HK-2 (cell line): ENCODE data around the gene UNC13B.
A peak's percentile ranks its signal among the peaks of the same experiment; 100 is the strongest.
"Not testable (repeated sequence)": the region's sequence is repeated elsewhere in the genome, so short reads cannot be mapped to it uniquely, and the experiment has no call there.

Experiments
- DNase-seq: peaks from one replicate; pipeline ENCODE4 v3.0.0-alpha.2; 2018; ENCODE audit not compliant: unreplicated experiment

Gene UNC13B

DNA sequence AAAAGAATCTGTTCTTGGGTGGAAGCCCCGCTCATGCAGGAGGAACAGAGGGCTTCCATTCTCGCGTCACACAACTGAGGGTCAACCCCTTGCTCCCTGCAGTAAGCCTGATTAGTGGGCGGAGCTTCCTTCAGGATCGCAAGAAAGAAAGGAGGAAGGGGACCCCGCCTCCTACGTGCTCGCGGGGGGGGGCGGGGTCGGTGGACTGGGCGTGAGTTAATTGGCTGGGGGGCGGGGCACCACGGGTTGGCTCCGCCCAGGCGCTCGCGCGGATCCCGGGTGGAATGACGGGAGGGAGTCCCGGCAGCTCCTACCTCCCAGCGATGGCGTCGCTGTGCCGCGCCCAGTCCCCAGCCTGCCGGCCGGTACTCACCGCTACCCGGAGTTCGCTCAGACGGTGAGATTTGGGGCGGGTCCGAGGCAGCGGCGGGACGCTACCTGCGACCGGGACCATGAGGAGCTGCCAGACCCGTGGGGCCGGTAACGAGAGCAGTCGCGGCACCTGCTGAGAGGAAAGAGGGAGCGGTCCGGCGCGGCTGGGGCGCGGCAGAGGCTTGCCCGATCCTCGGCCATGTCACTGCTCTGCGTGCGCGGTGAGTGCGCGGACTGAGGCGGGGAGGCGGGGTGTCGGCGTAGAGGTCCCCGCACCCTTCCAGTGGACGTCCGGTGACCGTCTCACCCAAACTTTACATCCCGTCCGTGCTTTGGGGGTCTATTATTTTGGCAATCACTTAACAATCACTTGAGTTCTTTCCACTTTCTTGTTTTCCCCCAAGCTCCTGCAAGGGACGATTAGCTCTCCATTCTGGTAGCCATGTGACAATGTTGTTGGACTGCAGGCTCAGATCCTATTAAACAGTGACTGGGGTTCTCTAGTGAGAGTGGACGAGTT lies at the start of gene UNC13B:
Gene UNC13B, plus strand, starts transcription at position 297 of the 892 bp plus-strand sequence. Its CDS starts 275 bp downstream, at position 572.
- DNase-seq, result peak; percentile 88

DNA sequence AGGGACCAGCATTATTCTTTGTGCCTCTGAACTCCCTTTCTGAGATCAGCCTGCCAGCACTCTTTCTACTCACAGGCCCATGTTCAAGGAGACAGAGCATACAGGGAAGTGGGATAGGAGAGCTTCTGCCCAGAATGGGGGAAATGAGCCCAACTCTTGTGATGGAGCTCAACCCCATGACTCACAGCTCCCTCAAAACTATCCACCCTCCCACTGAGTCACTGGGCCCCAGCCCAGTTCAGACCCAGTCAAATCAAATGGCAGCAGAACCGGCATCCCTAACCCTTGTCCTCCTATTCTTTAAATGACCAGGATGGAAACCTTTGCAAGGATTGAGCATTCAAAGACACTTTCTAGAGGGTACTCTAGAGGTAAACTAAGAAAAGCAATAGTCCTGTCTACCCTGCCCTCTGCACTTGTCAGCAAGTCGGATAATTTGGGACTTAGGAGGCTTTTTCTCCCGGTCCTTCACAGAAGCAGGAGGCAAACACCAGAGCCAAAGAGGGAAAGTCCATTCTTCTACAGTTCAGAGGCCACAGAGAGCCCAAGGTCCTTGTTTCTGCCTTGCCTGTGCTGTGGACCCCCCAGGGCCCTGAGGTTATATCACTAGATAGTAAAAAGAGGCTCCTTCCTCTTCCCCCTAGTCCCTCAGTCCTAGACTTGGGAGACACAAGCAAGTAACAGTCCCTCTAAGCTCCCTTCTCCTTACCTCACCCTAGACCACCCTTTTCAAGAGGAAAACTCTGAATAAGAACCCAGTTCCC lies 49.4 kb upstream of the UNC13B start:
- peak; percentile 18 for DNase-seq

DNA sequence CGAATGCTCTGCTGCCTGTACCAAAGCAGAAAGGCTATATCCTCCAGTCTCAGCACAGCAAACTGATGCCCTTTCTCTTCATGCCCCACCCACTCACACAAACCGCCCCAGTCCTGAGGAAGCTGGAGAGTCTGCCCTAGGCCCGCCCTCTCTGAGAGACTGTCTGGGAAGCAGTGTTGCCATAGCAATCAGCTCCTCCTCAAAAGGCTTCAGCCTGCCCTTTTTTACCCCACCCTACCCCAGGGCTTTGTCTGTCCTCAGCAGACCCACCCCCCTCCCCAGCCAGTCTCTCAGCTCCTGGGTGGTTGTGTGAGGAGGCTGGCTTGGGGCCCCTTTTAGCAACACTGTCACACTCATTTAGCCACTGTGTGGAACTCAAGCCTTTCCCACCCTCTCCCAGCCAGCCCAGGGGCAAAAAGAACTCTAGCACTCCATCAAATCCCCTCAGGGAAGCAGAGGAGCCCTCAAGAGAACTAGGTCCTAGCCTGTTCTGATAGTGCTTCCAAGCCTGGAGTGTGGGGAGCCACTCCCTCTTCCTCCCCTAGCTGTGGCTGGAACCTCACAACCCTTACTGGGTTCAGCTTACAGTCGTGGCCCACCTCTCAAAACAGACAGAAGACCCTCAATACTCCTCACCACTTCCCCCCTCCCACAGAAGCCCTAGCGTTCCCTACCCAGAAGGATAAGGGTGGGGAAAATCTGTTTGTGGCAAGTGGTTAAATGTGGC lies 47.5 kb upstream of the UNC13B start:
- peak; percentile 75 for DNase-seq

DNA sequence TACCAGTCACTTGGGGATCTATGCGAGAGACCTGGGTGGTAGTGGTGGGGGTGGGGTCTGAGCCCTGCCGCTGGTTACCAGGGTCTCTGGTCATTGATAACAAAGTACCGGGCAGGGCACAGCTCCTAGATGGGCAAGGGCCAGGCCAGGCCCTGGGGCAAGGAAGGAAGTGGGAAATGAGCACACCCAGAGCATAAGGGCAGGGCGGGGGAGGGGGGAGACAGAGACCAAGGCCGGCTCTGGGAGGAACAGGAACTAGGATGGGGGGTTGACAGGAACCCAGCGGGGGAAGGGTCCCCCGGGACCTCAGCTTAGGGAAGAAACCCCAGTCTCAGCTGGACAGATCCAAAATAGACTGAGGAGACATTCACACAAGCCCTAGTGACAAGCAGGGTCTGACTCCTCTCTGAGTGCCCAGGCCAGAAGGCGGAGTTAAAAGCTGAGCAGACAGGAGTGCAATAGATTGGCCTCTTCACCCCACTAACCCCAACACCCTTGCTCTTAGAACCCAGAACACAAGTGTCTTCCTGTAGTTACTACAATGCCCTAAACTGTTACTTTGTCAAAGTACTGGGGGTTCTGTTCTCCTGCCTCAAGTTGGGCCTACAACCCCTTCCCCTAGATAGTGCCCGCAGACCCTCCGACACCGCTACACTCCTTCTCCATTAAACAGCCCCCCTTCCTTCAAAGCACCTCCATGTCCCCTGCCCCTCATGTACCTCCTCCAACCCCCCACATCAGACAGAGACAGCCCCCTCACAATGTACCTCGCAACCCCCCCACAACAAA lies 46.8 kb upstream of the UNC13B start:
- peak; percentile 43 for DNase-seq

DNA sequence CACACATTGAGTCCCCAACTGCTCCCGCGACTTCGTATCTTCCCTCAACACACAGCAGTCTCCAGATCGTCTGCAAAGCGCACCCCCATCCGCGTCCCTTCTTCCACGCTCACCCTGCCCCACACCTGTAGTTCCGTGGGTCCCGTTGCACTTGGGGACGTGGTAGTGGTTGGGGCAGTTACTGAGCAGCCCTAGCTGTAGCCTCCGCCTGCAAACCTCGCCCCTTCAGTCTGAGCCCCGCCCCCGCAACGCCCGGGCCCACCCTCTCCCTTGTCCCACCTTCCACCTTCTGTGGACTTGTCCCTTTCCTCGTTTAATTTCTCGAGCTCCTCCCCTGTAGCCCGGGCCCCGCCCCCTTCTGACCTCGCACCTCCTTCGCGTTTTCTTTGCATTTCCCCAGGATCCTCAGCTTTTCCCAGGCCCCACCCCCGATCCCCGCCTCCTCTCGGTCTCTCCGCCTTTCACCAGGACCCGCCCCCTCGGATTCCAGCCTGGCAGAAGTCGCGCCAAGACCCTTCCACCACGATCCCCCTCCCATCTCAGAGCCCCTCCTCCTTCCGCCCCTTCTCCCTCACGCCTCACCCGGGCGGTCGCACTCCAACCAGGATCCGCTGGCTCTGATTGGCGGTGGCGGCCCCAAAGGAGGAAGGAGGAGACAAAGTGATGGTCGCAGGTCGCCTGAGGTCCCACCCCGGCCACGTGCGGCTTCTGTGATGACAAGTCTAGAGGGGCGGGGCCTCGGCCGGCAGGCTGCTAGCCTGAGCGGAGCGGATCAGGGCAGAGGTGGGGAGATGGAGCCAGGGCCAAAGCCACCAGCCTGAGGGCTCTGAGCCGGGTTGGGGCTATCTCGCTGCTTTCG lies 45.9 kb upstream of the UNC13B start, which contains the start of gene ATOSB:
Gene ATOSB, minus strand, starts transcription at position 183 of the 859 bp plus-strand sequence. CDS start 7,588 bp downstream, outside the sequence.
- DNase-seq, result peak; percentile 95

DNA sequence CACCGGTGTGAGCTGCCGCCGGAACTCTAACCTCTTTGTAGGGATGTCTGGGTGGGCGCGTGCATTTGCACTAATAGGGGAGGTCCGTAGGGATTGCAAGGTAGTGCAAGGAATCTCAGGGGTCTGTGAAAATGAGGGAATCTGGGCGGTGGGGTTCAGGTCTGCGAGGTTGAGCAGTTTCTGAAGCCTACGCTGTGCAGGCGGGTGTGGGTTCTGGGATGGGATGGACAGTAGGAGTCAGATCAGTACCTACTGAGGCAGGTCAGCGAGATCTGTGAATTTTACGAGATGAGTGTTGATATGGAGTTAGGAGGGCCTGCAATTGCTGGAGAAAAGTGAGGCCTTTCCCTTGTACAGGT lies 45.3 kb upstream of the UNC13B start:
- DNase-seq, result peak; percentile 7

DNA sequence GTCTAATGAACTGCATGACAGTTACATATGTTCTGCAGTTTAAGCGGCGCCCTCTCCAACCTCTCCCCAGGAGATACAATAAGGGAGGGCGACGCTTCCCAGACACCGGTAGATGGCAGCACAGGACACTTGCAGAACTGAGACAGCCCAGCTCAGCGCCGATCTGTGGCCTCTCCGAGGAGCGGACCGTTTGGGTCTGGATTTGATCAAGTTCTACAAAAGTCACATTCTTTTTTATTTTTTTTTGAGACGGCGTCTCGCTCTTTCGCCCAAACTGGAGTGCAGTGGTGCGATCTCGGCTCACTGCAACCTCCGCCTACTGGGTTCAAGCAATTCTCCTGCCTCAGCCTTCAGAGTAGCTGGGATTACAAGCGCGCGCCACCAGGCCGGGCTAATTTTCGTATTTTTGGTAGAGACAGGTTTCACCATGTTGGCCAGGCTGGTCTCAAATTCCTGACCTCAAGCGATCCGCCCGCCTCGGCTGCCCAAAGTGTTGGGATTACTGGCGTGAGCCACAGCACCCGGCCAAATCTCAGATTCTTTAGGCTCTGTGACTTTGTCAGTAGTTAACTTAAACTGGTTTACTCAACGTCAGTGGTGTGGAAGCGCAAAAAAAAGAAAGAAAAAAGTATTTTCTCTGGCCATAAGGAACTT lies 44.8 kb upstream of the UNC13B start:
- DNase-seq, result peak; percentile 65

DNA sequence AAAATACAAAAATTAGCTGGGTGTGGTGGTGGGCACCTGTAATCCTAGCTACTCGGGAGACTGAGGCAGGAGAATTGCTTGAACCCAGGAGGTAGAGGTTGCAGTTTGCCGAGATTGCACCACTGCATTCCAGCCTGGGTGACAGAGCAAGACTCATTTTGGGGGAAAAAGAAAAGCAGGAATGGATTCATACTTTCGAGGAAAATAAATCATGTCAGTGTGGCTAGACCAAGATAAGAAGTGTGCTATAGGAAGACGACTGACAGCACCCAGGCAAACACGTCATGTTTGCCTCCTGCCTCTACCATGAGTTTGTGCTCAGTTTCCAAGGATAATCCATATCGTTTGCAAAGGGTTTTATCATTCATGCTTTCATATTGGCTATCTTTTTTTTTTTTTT lies 26.9 kb upstream of the UNC13B start:
- no peak for DNase-seq

DNA sequence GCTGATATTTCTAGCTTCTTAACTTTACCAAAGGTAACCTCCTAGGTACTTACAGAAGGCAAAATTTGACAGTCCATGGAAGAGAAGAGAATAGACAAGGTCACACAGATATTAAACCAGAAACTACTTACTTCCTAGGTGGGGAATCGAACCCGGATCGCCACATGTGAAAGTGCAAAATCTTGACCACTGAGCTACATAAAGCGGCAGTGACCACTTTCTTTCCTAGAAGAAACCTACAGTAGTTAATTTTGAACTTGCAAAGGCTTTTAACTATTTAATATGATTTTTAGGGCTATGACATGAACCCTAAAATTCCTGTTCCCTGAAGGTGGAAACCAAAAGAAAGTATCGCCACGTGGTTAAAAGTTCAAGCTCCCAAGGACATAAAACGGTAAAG lies 25.8 kb upstream of the UNC13B start:
- no peak for DNase-seq

DNA sequence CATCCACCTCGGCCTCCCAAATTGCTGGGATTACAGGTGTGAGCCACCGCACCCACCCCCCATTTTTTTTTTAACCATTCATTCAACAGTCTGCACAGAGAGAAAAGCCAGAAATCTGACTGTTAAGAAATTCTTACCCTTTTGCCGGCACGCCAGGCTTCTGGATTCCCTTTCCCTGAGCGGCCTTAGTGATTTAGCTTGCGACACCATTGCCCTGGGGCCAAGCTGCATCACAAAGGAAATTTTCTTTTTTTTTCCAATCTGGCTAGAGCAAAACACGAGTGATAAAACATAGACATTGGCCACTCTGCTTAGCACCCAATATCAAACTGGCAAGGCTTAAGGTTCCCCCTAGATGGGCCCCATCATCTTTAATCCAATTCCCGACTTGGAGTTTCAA lies 24.9 kb upstream of the UNC13B start:
- no peak for DNase-seq

DNA sequence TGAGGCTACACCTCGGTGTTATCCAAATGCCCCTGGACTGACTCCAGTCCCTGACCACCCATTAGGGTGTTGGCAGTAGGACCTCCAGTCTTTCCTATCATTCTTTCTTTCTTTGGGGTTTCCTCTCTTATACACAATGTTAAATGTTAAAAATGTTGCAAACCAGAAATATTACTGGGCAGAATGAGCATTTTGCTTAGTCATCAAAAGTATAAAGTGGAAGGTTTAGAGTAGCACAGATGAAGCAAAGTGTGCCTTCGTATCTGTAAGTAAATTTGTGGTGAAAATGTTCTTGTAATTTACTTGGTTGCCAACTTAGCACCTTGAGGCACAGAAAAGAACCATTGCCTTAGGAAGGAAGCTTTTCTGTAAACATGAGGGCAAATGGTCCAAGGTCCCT lies 21.7 kb upstream of the UNC13B start:
- DNase-seq, result no peak

DNA sequence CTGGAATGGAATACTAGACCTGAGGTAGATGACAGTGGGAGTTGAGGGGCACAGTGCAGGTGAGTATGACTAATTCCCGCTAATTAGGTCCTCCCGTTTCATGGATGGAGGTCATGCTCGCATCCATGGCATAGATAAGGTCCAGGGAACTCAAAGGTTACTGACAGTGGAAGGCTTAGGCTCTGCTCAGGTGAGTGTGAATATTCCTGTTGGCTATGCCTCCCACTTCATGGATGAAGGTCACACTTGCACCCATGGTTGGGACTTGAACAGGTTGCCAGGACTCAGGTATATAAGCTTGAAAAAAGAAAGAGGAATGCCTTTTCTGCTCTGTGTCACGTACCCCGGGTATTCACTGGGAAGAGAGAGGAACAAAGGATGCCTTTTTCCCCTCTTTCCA lies 19.8 kb upstream of the UNC13B start:
- no peak for DNase-seq

DNA sequence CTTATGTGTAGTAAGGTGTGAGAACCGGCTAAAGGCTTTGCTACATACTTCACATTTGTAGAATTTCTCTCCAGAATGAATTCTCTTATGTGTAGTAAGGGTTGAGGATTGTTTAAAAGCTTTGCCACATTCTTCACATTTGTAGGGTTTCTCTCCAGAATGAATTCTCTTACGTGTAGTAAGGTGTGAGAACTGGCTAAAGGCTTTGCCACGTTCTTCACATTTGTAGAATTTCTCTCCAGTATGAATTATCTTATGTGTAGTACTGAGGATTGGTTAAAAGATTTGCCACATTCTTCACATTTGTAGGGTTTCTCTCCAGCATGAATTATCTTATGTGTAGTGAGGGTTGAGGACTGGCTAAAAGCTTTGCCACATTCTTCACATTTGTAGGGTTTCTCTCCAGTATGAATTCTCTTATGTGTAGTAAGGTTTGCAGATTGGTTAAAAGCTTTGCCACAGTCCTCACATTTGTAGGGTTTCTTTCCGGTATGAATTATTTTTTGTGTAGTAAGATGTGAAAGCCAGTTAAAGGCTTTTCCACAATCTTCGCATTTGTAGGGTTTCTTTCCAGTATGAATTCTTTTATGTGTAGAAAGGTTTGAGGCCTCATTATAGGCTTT lies 13.8 kb upstream of the UNC13B start:
- DNase-seq, result not testable (repeated sequence)

DNA sequence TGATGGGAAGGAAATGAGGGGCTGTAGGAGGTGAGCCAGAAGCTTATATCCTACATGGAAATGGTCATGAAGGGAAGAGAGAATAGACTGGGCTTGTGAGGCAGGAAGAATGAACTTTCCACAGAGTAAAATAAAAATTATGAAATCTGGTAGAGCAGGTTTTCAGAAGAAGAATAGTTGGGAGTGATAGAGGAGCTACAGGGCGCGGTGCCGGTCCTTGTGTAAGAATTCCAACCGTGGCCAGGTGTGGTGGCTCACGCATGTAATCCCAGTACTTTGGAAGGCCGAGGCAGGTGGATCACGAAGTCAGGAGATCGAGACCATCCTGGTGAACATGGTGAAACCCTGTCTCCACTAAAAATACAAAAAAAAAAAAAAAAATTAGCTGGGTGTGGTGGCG lies 8.9 kb upstream of the UNC13B start:
- DNase-seq, result no peak

DNA sequence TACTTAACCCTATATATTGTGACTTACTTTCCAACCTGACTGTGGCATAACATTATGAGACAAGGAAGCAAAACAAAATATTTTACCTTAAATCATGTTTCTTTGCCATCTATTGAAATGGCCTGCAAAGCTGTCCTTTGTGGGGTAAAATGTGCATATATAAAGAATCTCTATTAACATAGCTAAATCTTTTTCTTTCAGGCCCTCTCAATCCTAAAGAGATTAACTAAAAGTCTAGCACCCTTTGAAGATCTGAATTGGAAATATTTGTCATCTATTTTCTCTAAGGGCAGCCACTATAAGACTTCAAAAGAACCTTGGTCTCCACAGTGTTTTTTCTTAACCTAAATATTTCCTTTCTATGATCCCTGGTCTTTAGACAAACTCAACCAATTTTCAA lies 5.0 kb upstream of the UNC13B start:
- no peak for DNase-seq

DNA sequence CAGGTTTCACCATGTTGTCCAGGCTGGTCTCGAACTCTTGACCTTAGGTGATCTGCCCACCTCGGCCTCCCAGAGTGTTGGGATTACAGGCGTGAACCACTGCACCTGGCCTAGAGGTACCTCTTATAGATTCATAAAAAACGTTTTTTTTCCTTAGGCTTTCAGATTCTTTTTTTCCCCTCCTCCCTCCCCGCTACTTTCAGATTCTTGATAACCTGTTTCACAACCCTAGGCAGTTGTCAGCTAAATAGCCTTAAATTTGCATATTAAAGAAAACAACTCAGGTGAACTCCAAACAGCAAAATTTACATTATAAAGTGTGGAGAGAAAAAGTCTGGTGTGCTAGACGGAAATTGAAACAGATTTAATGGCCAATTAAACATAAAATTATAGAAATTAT lies 4.0 kb upstream of the UNC13B start:
- not testable (repeated sequence) for DNase-seq

DNA sequence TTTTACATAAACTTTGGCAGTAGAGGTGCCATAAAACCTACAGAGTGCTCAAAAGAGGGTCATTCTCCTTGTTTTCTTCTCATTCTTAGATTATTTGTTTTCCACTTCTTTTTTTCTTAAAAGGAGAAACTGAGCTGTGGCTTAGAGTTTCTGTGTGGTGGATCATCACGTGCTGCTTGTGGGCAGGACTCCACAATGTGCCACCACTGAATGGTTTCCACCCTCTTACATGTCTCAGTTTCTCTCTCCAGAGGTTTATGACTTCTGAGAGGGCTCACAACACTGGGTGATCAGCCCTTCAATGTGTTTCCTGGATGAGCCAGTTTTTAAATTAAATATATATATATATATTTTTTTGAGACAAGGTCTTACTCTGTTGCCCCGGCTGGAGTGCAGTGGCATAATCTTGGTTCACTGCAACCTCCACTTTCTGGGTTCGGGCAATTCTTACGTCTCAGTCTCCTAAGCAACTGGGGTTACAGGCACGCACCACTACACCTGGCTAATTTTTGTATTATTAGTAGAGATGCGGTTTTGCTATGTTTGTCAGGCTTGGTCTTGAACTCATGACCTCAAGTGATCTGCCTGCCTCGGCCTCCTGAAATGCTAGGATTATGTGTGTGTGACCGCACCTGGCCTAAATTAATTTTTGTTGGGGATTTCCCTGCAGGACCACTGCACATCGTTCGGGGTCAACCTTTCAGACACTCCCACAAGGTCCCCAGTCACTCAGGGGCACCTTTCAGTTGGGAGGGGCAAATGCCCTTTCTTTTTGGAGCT lies 3.1 kb upstream of the UNC13B start:
- DNase-seq, result no peak

DNA sequence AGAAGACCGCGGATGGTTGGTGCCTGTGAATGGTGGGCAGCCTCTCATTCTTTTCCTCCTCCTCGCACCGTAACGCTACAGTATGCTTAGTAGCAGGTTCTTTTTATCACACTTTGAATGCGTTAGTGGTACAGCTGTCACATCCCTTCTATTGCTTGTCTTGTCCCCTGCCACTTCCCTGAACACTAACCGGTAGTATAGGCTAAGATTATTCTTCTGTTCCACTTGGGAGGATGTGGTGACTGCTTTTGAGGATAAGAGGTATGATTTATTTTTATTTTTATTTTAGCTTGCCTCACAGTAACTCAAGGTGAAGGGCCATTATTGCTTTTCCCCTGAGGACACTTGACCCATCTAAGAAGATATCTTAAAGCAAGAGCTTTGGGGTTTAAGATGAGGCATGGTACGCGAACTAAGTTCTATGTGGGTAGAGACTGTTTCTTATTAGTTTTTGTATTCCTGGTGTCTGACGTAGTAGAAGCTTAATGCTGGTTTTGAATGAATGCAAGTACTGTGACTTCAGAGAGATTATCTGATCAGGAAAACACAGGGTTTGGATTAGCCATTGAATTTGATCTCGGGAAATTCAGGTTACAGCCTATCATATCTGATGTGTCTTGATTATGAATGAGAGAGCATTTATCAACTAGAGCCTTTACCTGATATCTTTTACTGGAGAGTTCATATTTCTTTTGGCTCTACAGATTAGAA lies 951 bp downstream of the UNC13B start:
- no peak for DNase-seq
